ENCODE data around the gene CEP19. TPM values are rescaled to one million over a fixed set of nuclear protein-coding genes. Genes with fewer than 3 reads are reported as not detected.

Gene CEP19
- total and polyA plus RNA-seq, 2 experiments from 2014 or later, result 4.5 to 5.6 TPM

GRCh38 chr3:196660381-196661166 lies 51.5 kb downstream of the CEP19 start:
- no peaks in the 10 kb centered on the region for H3K9me3 ChIP-seq (ENCODE audit: low read depth)
- H3K27ac ChIP-seq, result no peak overlapping the region
- no peak overlapping the region for H3K4me2 ChIP-seq (ENCODE audit: unreplicated experiment)
- peaks cover 5% of the 10 kb centered on the region; the same call in 1 of the 2 replicates for H3F3A ChIP-seq (ENCODE audit: insufficient read depth)
- H3K36me3 ChIP-seq (ENCODE audit: low read depth), result no peaks in the 10 kb centered on the region
- H3K79me2 ChIP-seq (ENCODE audit: insufficient read depth), result no peaks in the 10 kb centered on the region
- H3K9me2 ChIP-seq (ENCODE audit: insufficient read depth), result no peaks in the 10 kb centered on the region
- WGBS, 2 experiments (ENCODE audit: low coverage in 1 of 2, low lambda C conversion rate in 2 of 2, missing lambda C conversion rate in 2 of 2), result 78% methylated on average over 32 of the region's 32 CpGs
- TF ChIP-seq EZH2phosphoT487 (IDR thresholded peaks at IDR 0.05; ENCODE audit: insufficient read depth, low read depth) (no peak), EZH2 (IDR thresholded peaks at IDR 0.05; ENCODE audit: insufficient read depth, poor library complexity, severe bottlenecking) (no peak)
- no peak overlapping the region for H2AFZ ChIP-seq
- H3K4me3 ChIP-seq, result no peak overlapping the region
- in situ Hi-C loops (cut with MboI), result no loop called here
- no peak for DNase-seq
- no peak overlapping the region for H3K9ac ChIP-seq
- H3K27me3 ChIP-seq (replicated peaks; ENCODE audit: insufficient read depth), result no peaks in the 10 kb centered on the region
- H4K20me1 ChIP-seq (ENCODE audit: insufficient read depth), result no peaks in the 10 kb centered on the region
- peaks cover 6% of the 10 kb centered on the region for H3K4me1 ChIP-seq (ENCODE audit: insufficient read depth)

- no peak overlapping the region for H3K27ac ChIP-seq
These were observed 52.1 kb downstream of the CEP19 start for GRCh38 chr3:196659901-196660351.

More at GRCh38 chr3:196659901-196660351, 52.1 kb downstream of the CEP19 start:
- H3K36me3 ChIP-seq (ENCODE audit: low read depth), result no peaks in the 10 kb centered on the region
- no peaks in the 10 kb centered on the region for H3K9me3 ChIP-seq (ENCODE audit: low read depth)
- H3K4me2 ChIP-seq (ENCODE audit: unreplicated experiment), result no peak overlapping the region
- no peak overlapping the region for H3K4me3 ChIP-seq
- no peaks in the 10 kb centered on the region for H3K9me2 ChIP-seq (ENCODE audit: insufficient read depth)
- no peaks in the 10 kb centered on the region for H3K79me2 ChIP-seq (ENCODE audit: insufficient read depth)
- peaks cover 6% of the 10 kb centered on the region for H3K4me1 ChIP-seq (ENCODE audit: insufficient read depth)
- DNase-seq, result no peak
- TF ChIP-seq EZH2phosphoT487 (IDR thresholded peaks at IDR 0.05; ENCODE audit: insufficient read depth, low read depth) (no peak), EZH2 (IDR thresholded peaks at IDR 0.05; ENCODE audit: insufficient read depth, poor library complexity, severe bottlenecking) (no peak)
- no peak overlapping the region for H2AFZ ChIP-seq
- in situ Hi-C loops (cut with MboI), result no loop called here
- H3K27me3 ChIP-seq (replicated peaks; ENCODE audit: insufficient read depth), result no peaks in the 10 kb centered on the region
- no peak overlapping the region for H3K9ac ChIP-seq
- peaks cover 5% of the 10 kb centered on the region; the same call in 1 of the 2 replicates for H3F3A ChIP-seq (ENCODE audit: insufficient read depth)
- H4K20me1 ChIP-seq (ENCODE audit: insufficient read depth), result no peaks in the 10 kb centered on the region
- WGBS, 2 experiments (ENCODE audit: low coverage in 1 of 2, low lambda C conversion rate in 2 of 2, missing lambda C conversion rate in 2 of 2), result 94% methylated on average over 32 to 35 of the region's 35 CpGs

Small RNA genes within 50 kb of the gene (small RNA-seq; reads per million reads assigned to genes)
- gene RNU4-89P (ENCODE audit: low read depth, low replicate concordance) (not detected), gene RNU6-646P (ENCODE audit: low read depth, low replicate concordance) (not detected)

Other genes starting within 250 kb of the CEP19 start
- 12.3 and 14.2 TPM in 2 replicates for gene RNF168, start 208.5 kb downstream of the CEP19 start, total RNA-seq (2014; rRNA removed; shearing (Covaris generic))
- gene RNF168, start 208.5 kb downstream of the CEP19 start, polyA plus RNA-seq (2016; fragmentation: Nextera tagmentation; extraction: Ambion mirVana), result 13.6 and 14.2 TPM in 2 replicates
- gene SMCO1, start 196.9 kb downstream of the CEP19 start, total RNA-seq (2014; rRNA removed; shearing (Covaris generic)), result not detected in 2 replicates
- not detected in 2 replicates for gene SMCO1, start 196.9 kb downstream of the CEP19 start, polyA plus RNA-seq (2016; fragmentation: Nextera tagmentation; extraction: Ambion mirVana)
- 8.9 and 9.4 TPM in 2 replicates for gene WDR53, start 143.7 kb downstream of the CEP19 start, total RNA-seq (2014; rRNA removed; shearing (Covaris generic))
- gene WDR53, start 143.7 kb downstream of the CEP19 start, polyA plus RNA-seq (2016; fragmentation: Nextera tagmentation; extraction: Ambion mirVana), result 9.3 and 12.7 TPM in 2 replicates
- 7.2 and 10.7 TPM in 2 replicates for gene FBXO45, start 143.6 kb downstream of the CEP19 start, total RNA-seq (2014; rRNA removed; shearing (Covaris generic))
- gene FBXO45, start 143.6 kb downstream of the CEP19 start, polyA plus RNA-seq (2016; fragmentation: Nextera tagmentation; extraction: Ambion mirVana), result 1.7 and 2.1 TPM in 2 replicates
- gene NRROS, start 72.6 kb downstream of the CEP19 start, total RNA-seq (2014; rRNA removed; shearing (Covaris generic)), result 0.22 TPM in 1 of 2 replicates, not detected in the other
- not detected in 2 replicates for gene NRROS, start 72.6 kb downstream of the CEP19 start, polyA plus RNA-seq (2016; fragmentation: Nextera tagmentation; extraction: Ambion mirVana)
- gene PIGX, start 127 bp upstream of the CEP19 start, total RNA-seq (2014; rRNA removed; shearing (Covaris generic)), result 27.6 and 37.3 TPM in 2 replicates
- 36.0 and 37.3 TPM in 2 replicates for gene PIGX, start 127 bp upstream of the CEP19 start, polyA plus RNA-seq (2016; fragmentation: Nextera tagmentation; extraction: Ambion mirVana)
- 22.6 and 24.4 TPM in 2 replicates for gene PAK2, start 27.6 kb upstream of the CEP19 start, total RNA-seq (2014; rRNA removed; shearing (Covaris generic))
- 29.4 and 30.5 TPM in 2 replicates for gene PAK2, start 27.6 kb upstream of the CEP19 start, polyA plus RNA-seq (2016; fragmentation: Nextera tagmentation; extraction: Ambion mirVana)
- gene SENP5, start 155.7 kb upstream of the CEP19 start, total RNA-seq (2014; rRNA removed; shearing (Covaris generic)), result 30.2 and 36.2 TPM in 2 replicates
- 16.2 and 16.9 TPM in 2 replicates for gene SENP5, start 155.7 kb upstream of the CEP19 start, polyA plus RNA-seq (2016; fragmentation: Nextera tagmentation; extraction: Ambion mirVana)
- 75.3 and 81.9 TPM in 2 replicates for gene NCBP2, start 230.3 kb upstream of the CEP19 start, total RNA-seq (2014; rRNA removed; shearing (Covaris generic))
- 107 TPM in 2 replicates for gene NCBP2, start 230.3 kb upstream of the CEP19 start, polyA plus RNA-seq (2016; fragmentation: Nextera tagmentation; extraction: Ambion mirVana)